GM18907 (cell line): Measurements from ENCODE around the gene MFSD1.

Source experiments
- ATAC-seq: cut with Tn5 transposase; IDR thresholded peaks from one replicate; pipeline ENCODE4 v1.9.1; 2021; ENCODE audit warnings: mild to moderate bottlenecking, moderate library complexity; ENCODE audit not compliant: unreplicated experiment

MFSD1 gene

DNA sequence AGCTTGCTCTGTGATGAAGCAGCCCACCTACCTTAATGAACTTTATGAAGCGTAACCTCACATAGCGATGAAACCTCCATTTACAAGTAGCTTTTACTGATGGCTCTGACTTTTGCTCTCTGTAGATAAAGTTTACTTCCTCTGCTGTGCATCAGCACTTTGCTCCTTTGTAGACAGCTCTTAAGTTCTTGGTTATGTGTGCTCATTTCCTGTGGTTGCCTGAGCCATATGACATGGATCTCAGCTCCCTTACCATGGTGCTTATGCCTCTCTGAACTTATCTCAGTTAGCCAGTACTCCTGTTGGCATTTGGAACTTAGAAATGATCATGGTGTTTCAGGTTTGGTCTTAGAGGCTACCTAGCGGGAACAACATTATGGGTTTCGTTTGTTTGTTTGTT, 7.8 kb downstream of the MFSD1 start:
- no peak for ATAC-seq

DNA sequence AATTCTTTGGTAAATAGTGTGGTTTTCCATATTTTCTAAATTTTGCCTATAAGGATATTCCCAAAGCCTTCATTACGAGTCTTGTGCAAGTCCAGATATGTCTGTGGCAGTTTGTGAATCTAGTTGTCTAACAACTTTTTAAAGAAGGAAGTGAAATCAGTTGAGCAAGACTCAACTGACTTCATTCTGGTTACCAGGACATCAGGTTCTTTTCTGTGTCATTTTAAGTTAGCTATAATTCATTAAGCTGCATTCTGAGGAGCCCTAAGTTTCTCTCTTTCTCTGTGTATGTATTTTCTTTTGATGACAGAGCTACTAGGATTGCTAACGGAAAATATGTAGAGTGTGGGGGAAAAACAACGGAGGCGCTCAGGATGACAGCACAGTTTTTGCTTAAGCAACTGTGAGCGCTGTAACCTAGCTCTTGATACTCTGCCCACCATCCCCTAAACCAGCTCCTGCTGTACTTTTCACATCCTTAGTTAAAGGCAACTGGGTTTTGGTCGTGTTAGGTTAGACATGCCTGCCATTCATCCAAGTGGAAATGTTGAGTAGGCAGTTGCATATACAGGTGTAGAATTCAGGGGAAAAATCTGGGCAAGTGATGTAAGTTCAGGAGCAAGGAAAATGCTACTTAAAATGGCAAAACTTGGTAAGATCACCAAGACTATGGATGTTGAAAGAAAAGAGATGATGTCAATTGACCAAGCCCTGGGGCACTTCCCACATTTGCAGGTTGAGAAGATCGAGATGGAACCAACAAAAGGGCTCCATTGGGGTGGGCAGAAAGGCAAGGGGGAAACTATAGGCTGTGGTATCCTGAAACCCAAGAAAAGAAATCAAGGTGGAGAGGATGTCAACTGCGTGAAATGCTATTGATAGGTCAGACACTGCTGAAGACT, 9.2 kb downstream of the MFSD1 start:
- ATAC-seq: no peak

DNA sequence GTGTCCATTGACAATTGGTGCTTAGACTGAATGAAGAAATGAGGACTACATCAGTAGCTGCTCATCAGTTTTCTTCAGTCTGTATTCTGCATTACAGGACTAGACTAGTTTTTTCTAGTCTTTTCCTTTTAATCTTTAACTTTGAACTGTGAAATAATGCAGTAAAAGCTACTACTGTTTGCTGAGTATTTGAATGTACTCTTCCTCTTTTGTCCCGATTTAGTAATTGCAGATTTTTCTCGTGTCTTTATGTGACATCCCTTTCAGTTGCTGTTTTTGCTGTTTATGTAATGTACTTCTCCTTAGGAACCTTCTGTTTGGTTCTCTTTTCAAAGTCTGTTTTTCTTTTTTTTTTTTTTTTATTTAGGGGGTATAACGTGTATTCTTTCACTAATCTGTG, 17.4 kb downstream of the MFSD1 start:
- no peak for ATAC-seq

DNA sequence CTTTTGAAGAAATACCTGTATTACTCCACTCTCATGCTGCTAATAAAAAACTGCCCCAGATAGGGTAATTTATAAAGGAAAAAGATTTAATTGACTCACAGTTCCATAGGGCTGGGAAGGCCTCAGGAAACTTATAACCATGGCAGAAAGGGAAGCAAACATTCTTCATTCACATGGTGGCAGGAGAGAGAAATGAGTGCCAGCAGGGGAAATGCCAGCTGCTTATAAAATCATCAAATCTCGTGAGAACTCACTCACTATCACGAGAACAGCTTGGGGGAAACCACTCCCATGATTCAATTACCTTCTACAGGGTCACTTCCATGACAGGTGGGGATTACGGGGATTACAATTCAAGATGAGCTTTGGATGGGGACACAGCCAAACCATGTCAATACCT, 18.7 kb downstream of the MFSD1 start:
- no peak for ATAC-seq

DNA sequence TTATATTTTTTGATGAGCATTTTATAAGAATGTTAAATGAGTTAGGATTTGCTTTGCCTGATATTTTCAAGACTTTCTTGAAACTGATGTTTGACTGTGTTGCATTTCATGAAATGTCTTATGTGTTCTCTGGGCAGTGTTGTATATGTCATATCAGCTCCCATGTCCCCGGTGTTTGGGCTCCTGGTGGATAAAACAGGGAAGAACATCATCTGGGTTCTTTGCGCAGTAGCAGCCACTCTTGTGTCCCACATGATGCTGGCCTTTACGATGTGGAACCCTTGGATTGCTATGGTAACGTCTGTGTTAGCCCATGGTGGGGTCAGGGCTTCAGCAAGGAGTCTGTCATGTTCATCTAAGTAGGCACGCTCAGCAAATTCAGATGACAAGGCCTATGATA, 20.0 kb downstream of the MFSD1 start:
- no peak for ATAC-seq

DNA sequence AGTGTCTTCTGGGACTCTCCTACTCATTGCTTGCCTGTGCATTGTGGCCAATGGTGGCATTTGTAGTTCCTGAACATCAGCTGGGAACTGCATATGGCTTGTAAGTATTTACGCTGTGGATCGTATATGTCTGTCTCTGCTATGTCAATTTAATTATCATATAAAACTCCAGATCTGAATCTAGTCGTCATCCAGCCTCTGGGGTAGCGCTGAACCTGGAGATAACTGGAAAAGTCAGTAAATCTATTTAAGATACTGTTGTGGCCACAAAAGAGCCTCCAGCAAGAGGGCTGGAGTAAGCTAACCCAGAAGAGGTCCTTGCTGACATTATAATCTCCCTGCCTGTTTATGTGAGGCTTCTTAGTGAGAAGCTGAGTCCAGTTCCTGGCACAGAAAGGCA, 21.6 kb downstream of the MFSD1 start:
- ATAC-seq: no peak

DNA sequence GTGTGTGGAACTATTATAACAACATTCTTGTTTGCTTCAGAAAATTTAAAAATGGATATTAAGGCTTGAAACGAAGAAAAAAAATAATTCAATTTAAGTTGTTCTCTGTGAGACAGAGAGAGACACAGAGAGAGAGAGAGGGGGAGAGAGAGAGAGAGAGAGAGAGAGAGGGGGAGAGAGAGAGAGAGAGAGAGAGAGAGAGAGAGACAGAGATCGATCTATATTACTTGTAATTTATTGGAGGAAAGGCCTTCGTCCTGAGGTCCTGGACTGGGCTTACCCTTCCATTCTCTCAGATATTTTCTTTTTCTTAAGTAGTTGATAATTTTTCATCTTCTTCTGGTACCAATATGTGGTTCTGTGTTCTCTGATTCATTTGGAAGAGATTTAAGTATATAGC, 25.9 kb downstream of the MFSD1 start:
- no peak for ATAC-seq

DNA sequence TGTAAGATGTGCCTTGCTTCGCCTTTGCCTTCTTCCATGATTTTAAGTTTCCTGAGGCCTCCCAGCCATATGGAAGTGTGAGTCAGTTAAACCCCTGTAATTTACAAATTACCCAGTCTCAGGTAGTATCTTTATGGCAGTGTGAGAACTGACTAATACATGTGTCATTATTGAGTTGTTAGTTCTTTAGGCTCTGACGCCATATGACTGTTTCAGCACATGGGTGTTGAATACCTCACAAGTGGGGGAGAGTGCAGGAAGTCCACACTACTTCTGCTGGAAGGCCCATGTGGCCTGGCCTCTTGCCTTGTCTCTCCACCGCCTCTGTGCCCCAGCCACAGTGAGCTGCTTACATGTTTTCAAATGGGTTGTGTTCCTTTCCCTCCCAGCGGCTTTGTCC, 28.5 kb downstream of the MFSD1 start:
- ATAC-seq: no peak

DNA sequence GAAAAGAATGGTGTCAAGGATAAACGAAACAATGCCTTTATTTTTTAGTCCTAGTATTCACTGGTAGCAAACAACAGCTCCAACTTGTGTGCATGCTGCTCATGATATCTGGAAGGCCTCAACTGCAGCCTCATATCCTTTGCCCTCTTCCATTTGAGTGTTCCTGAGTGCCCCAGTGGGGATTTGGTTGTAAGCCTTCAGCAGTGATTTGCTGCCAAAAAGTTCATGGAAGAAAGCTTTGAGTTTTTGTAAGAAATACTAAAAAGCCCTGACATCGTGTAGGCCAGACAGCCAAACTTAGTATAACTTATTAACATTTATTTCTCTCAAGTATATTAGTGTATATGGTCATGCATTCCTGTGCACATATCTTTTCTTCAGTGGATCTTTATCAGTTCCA, 30.0 kb downstream of the MFSD1 start:
- no peak for ATAC-seq

DNA sequence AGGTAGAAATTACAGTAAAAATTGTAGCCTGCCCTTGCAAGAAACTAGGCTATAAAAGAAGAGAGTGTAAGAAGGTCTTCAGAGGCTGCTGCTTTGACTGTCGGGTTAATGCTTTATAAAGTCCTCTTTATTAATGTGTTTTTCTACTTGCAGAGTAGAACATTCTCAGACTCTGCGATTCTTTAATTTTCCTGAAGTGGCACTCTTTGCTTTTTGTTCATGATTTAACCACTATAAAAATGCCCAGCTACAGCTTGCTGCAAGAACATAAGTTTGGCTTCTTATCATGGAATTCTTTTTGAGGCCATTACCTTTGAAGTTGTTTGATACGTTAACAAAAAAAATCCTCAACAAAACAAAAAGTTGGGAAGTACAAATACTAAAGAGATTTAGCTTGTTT, 33.8 kb downstream of the MFSD1 start:
- ATAC-seq: no peak

DNA sequence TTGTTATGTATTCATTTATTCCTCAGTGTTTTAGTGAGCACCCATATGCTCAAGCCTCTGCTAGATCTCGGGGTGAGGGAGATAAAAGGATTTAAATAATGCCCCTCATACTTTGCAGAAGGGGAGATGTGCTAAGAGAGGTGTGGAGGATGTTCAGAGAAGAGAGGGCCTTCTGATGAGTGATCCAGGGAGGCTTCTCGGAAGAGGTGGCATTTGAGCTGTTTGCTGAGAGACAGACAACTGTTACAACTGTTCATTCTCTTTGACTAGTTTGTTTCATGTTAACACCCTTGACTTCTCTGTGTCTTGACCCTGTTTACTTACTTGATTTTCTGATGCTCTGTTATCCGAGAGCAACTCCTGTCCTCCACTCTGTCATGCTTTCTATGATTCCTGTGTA, 34.5 kb downstream of the MFSD1 start:
- no peak for ATAC-seq

DNA sequence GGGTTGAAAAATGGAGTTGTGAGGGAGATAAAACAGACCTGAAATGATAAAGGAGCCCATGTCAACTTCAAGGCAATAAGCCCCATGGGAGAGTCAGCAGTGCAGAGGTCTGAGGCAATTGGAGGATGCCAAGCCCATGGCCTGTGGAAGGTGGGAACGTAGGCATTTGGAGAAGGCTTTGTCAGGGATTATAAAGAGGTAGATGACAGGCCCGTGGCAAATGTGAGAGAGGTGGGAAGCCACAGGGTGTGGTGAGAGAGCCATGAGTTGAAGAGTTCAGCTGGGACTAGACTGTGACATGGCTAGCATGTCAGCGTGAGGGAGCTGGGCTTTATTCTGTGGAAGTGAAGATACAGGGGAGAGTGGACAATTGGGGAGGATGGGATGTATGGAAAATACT, 35.4 kb downstream of the MFSD1 start:
- ATAC-seq: no peak

DNA sequence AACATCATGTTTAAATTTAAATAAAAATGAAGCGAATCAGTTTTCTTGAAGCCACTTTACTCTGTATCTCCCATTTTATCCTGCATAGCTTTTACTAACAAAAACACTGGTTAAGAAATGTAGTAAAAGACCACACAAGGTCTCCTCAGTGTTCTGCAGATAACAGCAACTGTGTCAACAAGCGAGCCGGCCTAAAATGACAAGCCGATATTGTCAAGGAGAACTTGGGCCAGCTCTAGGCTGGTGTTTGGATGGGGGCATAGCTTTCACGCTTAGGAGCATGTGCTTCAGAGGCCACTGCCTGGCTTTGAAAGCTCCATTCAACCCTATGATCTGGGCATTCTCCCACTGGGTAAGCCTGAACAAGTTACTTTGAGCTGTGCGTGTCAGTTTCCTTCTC, 38.1 kb downstream of the MFSD1 start:
- no peak for ATAC-seq

DNA sequence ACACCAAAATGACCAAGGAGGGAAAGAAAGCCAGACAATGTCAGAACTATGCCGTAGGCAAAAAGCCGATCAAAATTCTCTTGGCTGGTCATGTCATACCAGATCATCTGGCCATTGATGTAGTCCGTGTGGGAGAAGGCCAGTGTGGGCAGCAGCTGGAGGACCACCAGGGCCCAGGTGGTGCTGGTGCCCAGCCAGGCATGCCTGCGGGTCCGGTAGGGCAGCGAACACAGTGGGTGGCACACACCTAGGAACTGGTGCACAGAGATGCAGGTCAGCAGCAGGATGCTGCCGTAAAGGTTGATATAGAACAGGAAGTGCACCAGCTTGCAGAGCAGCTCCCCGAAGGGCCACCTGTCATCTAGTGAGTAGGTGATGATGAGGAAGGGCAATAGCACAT, 39.5 kb downstream of the MFSD1 start:
- ATAC-seq: no peak

DNA sequence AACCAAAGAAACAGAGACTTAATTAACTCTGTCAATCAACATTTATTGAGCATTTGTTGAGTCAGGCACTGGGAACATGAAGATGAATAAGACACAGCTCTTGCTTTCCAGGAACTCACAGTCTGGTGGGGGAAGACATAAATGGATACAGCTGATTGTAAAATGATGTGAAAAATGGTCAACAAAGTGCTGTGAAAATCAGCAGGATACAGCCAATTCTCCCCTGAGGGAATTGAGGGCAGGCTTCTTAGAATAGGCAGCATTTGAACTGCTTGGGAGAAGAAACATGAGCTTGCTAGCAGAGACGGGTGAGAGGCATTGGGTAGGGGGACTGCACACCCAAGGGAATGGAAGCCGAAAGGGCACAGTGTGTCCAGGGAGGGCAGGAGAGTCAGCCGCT, 41.1 kb downstream of the MFSD1 start:
- no peak for ATAC-seq

DNA sequence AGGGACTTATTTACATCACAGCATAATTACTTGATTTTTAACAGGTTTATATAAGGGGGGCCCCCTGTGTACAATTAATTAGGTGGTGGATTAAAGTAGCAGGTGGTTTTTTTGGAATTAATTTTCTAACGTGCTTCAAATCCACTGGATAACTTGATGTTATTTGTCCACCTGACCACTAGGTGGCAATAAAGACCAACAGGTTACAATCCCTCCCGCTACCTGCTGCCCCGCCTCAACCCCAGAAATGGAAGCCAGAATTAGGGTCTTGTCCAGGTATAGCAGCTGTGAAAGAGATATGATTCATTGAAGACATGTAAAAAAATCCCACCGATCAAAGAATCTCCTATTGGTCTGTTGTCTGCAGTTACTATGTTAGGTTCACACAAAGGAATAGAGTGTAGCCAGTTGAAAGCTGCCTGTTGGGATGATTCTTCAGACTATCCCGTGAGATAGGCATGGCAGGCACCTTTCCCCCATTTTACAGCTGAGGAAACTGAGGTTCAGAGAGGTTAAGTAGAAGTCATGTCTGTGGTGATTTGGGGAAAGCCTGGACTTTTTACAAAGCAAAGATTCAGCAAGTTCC, 44.0 kb downstream of the MFSD1 start:
- peak; percentile 55 for ATAC-seq

DNA sequence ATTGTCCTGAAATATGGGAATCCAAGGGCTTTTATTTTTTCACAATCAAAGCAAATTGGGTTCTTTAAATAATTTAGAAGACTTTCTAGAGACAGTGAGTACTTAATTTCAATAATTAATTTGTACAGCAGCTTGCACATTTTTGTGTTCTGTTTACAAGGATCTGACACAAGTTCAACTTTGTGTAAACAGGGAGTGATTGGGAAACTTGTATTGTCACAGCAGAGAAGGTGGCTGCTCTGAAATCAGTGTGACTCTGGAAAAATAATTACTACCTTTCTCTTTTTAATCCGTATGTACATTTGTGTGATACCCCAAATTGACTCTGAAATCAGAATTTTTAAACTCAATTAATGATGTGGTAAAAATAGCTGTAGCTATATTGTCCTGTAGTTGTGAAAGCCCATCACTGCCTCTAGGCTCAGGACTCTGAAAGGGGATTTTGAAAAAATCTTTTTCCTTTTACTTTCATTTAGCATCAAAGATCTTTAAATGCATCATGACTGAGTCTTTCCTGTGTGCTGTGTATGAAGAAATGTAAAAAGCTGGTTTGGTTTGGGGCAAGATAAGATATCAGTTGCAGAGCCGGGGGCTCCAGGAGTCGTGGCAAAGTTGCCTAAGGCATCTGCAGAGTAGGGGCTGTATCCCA, 45.1 kb downstream of the MFSD1 start:
- peak; percentile 87 for ATAC-seq

DNA sequence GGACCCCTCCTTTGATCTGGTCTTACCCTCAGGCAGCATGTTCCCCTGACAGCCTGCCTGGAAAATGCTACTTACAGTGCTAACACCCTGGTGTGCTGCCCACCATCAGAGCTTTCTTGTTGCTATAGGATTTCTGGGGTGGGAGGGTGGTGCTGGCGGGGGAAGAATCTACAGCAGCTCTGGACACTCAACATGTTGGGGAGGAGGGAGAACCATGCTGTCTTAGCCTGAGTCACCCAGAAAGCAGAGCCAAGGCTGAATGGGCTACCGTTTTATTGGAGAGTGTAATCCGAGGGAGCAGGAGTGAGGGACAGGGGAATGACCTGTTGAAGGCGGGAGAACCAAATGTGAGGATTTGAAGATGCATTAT, 45.6 kb downstream of the MFSD1 start:
- peak; percentile 27 for ATAC-seq

DNA sequence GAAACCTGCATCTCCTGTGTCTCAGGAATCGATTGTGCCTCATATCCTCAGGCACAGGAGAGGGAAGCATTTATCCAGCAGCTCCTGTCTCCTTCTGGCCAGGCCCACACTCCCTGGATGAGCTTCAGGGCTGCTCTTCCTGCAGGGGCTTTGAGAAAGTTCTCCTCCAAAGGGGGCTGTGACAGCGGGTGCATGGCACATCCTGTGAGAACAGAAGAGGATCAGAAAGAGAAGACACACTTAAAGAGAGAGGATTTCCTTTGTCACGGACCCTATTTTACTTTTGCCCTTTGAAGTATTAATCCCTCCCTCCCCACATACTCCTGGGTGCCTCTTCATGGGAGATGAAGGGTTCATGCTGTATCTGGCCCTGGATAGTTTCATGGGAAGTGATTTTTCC, 46.0 kb downstream of the MFSD1 start:
- ATAC-seq: no peak

DNA sequence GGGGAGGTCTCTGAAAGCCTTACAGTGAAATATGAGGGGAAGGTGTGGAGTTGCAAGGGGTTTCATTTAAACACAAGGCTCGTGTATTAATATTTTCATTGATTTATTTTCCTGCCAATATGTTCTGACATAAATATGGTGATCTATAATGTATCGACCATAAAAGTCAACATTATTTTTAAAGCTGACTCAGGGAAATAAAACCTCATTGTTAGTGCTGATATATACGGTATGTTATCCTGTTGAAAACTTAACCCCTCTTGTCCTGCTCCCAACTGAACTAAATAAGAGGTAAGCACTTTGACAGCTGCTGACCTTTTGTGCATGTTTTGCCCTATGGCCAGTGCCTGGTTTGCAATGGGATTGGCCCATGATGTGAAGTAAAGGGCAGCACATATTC, 47.9 kb downstream of the MFSD1 start:
- no peak for ATAC-seq

DNA sequence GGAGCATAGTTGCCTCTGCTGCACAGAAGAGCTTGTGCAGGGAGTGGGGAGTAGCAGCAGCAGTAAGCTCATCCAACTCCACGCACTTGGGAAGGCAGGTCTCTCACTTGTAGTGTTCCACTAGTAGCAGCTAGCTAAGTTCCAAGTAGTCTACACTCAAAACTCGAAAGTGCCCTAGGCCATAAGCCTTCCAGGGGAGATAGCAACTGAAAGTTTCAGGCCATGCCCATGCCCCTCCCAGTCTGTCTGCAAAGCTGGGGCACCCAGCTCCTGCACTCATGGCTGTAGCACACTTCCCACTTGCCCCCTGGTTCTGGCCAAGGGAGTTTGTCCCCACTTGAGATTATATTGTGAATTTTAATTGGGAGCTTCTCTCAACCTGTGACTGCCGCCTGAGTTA, 57.5 kb downstream of the MFSD1 start:
- no peak for ATAC-seq

DNA sequence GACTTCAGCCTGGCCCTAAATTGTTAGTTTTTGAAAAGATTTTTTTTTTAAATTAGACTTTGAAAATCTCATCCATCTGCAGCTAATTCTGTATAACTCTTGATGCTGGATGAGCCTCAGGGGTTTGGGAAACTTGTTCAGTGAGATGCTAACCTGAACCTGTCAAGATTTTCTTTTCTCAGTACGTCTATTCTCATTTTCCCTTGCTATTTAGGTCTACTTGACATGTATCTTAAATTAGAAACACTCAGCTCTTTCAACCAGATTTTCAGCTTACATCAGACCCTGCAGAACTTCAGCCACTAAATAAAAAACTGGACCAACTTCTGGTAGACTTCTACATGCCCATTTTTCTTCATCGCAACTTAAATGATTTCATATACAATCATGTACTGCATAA, 61.4 kb downstream of the MFSD1 start:
- no peak for ATAC-seq
